Right kidney (tissue), 1 donor: ENCODE results near the gene HTR5A.

ENCODE experiments used
- DNase-seq: peaks from one replicate; pipeline ENCODE4 v3.0.0-alpha.2; 2016

Gene HTR5A

GRCh38 chr7:155090684-155091083 lies 20.6 kb downstream of the HTR5A start:
- no peak for DNase-seq

- no peak for DNase-seq
Observed at GRCh38 chr7:155093596-155093995, 23.5 kb downstream of the HTR5A start.

GRCh38 chr7:155094636-155095135 lies 24.6 kb downstream of the HTR5A start:
- DNase-seq: no peak

GRCh38 chr7:155097338-155097737 lies 27.2 kb downstream of the HTR5A start:
- no peak for DNase-seq

GRCh38 chr7:155103839-155104238 lies 33.7 kb downstream of the HTR5A start:
- DNase-seq: no peak

- no peak for DNase-seq
Observed at GRCh38 chr7:155104913-155105312, 34.8 kb downstream of the HTR5A start.

GRCh38 chr7:155106356-155106755 lies 36.2 kb downstream of the HTR5A start:
- DNase-seq: no peak

GRCh38 chr7:155107126-155107525 lies 37.0 kb downstream of the HTR5A start:
- no peak for DNase-seq

- no peak for DNase-seq
Observed at GRCh38 chr7:155108144-155108901, 38.2 kb downstream of the HTR5A start.

GRCh38 chr7:155109121-155109520 lies 39.0 kb downstream of the HTR5A start:
- DNase-seq: no peak

GRCh38 chr7:155115288-155115687 lies 45.2 kb downstream of the HTR5A start:
- no peak for DNase-seq

GRCh38 chr7:155119801-155120382 lies 49.8 kb downstream of the HTR5A start:
- no peak for DNase-seq

- no peak for DNase-seq
Observed at GRCh38 chr7:155120460-155120859, 50.3 kb downstream of the HTR5A start.

- DNase-seq: no peak
Observed at GRCh38 chr7:155122831-155123230, 52.7 kb downstream of the HTR5A start.

GRCh38 chr7:155123413-155123812 lies 53.3 kb downstream of the HTR5A start:
- no peak for DNase-seq

GRCh38 chr7:155124706-155125105 lies 54.6 kb downstream of the HTR5A start:
- no peak for DNase-seq

GRCh38 chr7:155129186-155129585 lies 59.1 kb downstream of the HTR5A start:
- no peak for DNase-seq

GRCh38 chr7:155129789-155130188 lies 59.7 kb downstream of the HTR5A start:
- no peak for DNase-seq

GRCh38 chr7:155130493-155130892 lies 60.4 kb downstream of the HTR5A start:
- no peak for DNase-seq

- DNase-seq: no peak
Observed at GRCh38 chr7:155131090-155131489, 61.0 kb downstream of the HTR5A start.

GRCh38 chr7:155132431-155132830 lies 62.3 kb downstream of the HTR5A start:
- no peak for DNase-seq

GRCh38 chr7:155136619-155137243 lies 66.6 kb downstream of the HTR5A start:
- no peak for DNase-seq
